H1 (cell line): ENCODE results near the gene ITIH4. TPM values are rescaled to one million over a fixed set of nuclear protein-coding genes. Genes with fewer than 3 reads are reported as not detected.

Experiments
- CBX8 ChIP-seq: fragments of 300-800, 300-1000 bp; sonication (generic); IDR thresholded peaks from 2 replicates; pipeline ENCODE4 v1.7.1; 2016; ENCODE audit warnings: low read depth, low read length, borderline replicate concordance
- JUN ChIP-seq: IDR thresholded peaks from 2 replicates; pipeline ENCODE4 v1.6.1; 2011; ENCODE audit warnings: low read depth, mild to moderate bottlenecking, improper control_type of control experiment, low read length
- NANOG ChIP-seq: IDR thresholded peaks from 2 replicates; pipeline ENCODE4 v1.6.1; 2011; ENCODE audit warnings: low read length, low read depth, mild to moderate bottlenecking, inconsistent platforms; ENCODE audit not compliant: insufficient read depth, poor library complexity, severe bottlenecking
- TBP ChIP-seq: IDR thresholded peaks from 2 replicates; pipeline ENCODE4 v1.6.1; 2011; ENCODE audit warnings: low read depth, low read length, improper control_type of control experiment
- TCF12 ChIP-seq: IDR thresholded peaks from 2 replicates; pipeline ENCODE4 v1.6.1; 2011; ENCODE audit warnings: low read depth, mild to moderate bottlenecking, low read length
- YY1 ChIP-seq: IDR thresholded peaks from 2 replicates; pipeline ENCODE4 v1.6.1; 2011; ENCODE audit warnings: low read depth, mild to moderate bottlenecking, low read length
- polyA plus RNA-seq, 7 experiments: library from polyadenylated mRNA; depleted of rRNA in 3 of 7; stranded (reverse) in 5 of 7; unstranded in 2 of 7; fragments of >200 nt in 5 of 7; fragments of 200-250 nt in 2 of 7; gene quantifications; 1 replicate in 5 of 7; 2 replicates in 1 of 7; 4 replicates in 1 of 7; pipeline versions ENCODE4 v1.2.1 to v1.2.3, GENCODE V29; 2011 to 2013; ENCODE audit warnings: missing spikeins in 2 of 7, mixed read lengths in 2 of 7
- total RNA-seq: library from RNA; stranded (reverse); fragmentation: NEBNext Ultra II Directional; extraction: Animal tissue kit (Norgen Biotek cat#: 25700); gene quantifications from 2 replicates; pipeline ENCODE4 v1.2.1, GENCODE V29; 2021

The ITIH4 gene
- total and polyA plus RNA-seq, 2 of the 8 experiments (the other 6 are each of a cell fraction or from before 2014, with no cell fraction given), result 3.4 to 3.7 TPM

DNA sequence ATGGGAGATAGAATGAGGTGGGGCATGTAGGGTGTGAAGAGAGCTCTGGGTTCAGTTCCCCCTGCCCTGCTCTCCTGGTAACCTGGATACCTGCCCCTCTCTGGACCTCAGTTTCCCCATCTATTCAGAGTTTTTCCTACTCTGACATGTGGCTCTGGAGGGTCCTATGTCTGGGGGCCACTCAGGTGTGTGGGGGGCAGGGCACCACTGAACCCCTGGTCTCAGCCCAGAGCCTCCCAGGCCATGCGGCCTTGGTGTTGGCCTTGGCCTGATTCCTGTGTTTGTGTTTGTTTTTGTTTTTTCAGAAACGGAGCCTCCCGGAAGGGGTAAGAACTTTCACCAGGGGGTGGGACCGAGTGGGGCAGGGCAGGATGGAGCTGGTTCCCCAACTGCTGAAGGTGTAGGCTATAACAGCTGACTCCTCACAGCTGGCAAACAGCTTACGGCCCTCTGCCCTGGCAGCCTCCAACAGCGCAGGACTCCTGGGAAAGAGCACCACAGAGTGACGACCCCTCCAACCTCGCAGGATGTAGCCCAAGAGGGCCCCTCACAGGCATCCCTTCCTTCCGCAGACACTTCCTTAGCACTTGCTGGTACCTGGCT is 35.1 kb downstream of the ITIH4 start (continued):
- TF ChIP-seq NANOG (no peak), CBX8 (no peak), TBP (no peak), JUN (no peak), YY1 (no peak), TCF12 (no peak)
